SK-N-SH treated with all-trans-retinoic acid at 6 μM for 48 hours (cell line): ENCODE measurements around the gene PLEKHN1.

ENCODE experiments used
- OSR1 ChIP-seq: fragments of 250-450 bp; sonication (Bioruptor Pico); IDR thresholded peaks from 2 replicates; pipeline ENCODE4 v1.8.0; 2022; ENCODE audit warnings: moderate library complexity, mild to moderate bottlenecking, inconsistent platforms
- PATZ1 ChIP-seq: fragments of 250-450 bp; sonication (Bioruptor Pico); IDR thresholded peaks from 2 replicates; pipeline ENCODE4 v1.8.0; 2020; ENCODE audit warnings: mild to moderate bottlenecking, moderate library complexity, borderline replicate concordance
- TOX ChIP-seq: fragments of 250-450 bp; sonication (Bioruptor Pico); IDR thresholded peaks from 2 replicates; pipeline ENCODE4 v1.8.0; 2021; ENCODE audit warnings: mild to moderate bottlenecking, moderate library complexity, borderline replicate concordance
- ZFP3 ChIP-seq: fragments of 250-450 bp; sonication (Bioruptor Pico); IDR thresholded peaks from 2 replicates; pipeline ENCODE4 v1.5.0; 2020; ENCODE audit warnings: mild to moderate bottlenecking, moderate library complexity
- ZNF70 ChIP-seq: fragments of 450-650 bp; formaldehyde crosslinking; IDR thresholded peaks from 2 replicates; pipeline ENCODE4 v1.5.0; 2020; ENCODE audit warnings: mild to moderate bottlenecking, moderate library complexity

- no peak for TF ChIP-seq OSR1 (CRISPR knock-in tag)
- no peak for TF ChIP-seq ZFP3 (CRISPR knock-in tag)
- no peak for TF ChIP-seq PATZ1 (CRISPR knock-in tag)
- TF ChIP-seq ZNF70 (CRISPR knock-in tag) = no peak
- TF ChIP-seq TOX = no peak
These were observed 32.9 kb downstream of the PLEKHN1 start for GRCh38 chr1:998995-999724.
